Panc1 (cell line): ENCODE measurements around the gene RPL41. TPM values are rescaled to one million over a fixed set of nuclear protein-coding genes. Genes with fewer than 3 reads are reported as not detected.

ENCODE experiments used
- ATAC-seq: fragments of 200-7000 bp; cut with Tn5 transposase; 2 replicates; pipeline ENCODE4 v1.9.1; 2020; ENCODE audit warnings: mild to moderate bottlenecking, moderate library complexity
- BruUV-seq: library from RNA; stranded (reverse); fragments of 400-500 nt; replicated peaks from 2 replicates; lab custom pipeline; 2021; lab: Mats Ljungman, UMichigan
- CTCF ChIA-PET: fragments of 300-600 bp; sonication (Branson Sonifier 250); formaldehyde crosslinking; loops from one replicate; lab custom pipeline; 2022; ENCODE audit warnings: antibody characterized with exemption; lab: Charles Lee
- POLR2A ChIA-PET: fragments of 300-600 bp; sonication (Branson Sonifier 250); formaldehyde crosslinking; loops from one replicate; lab custom pipeline; 2022; ENCODE audit warnings: antibody characterized with exemption; lab: Charles Lee
- DNase-seq: peaks from one replicate; pipeline ENCODE4 v3.0.0-alpha.2; 2010; ENCODE audit warnings: low read depth, low spot score
- H3K27ac ChIP-seq: 2 replicates; pipeline ENCODE4 v1.5.1; 2011; ENCODE audit warnings: mild to moderate bottlenecking, low read length, inconsistent platforms
- H3K27me3 ChIP-seq: fragments of 200-500 bp; sonication (Bioruptor generic); 2 replicates; pipeline ENCODE4 v1.6.0; 2014; ENCODE audit warnings: low read length, inconsistent platforms; ENCODE audit not compliant: control insufficient read depth, insufficient read depth
- H3K36me3 ChIP-seq: fragments of 200-500 bp; sonication (Bioruptor generic); 2 replicates; pipeline ENCODE4 v1.5.1; 2014; ENCODE audit warnings: inconsistent platforms, mild to moderate bottlenecking, low read length, moderate library complexity; ENCODE audit not compliant: control insufficient read depth, insufficient read depth
- H3K4me1 ChIP-seq: 2 replicates; pipeline ENCODE4 v1.5.1; 2011; ENCODE audit warnings: inconsistent platforms, mild to moderate bottlenecking, low read length, moderate library complexity; ENCODE audit not compliant: control insufficient read depth, insufficient read depth
- H3K4me3 ChIP-seq, 2 experiments: 2 replicates each; pipeline ENCODE4 v1.5.1; 2011 to 2012; ENCODE audit warnings: low read depth in 2 of 2, low read length in 2 of 2, mild to moderate bottlenecking in 2 of 2, inconsistent platforms in 1 of 2, moderate library complexity in 1 of 2
- H3K9me3 ChIP-seq: fragments of 200-500 bp; sonication (Bioruptor generic); 2 replicates; pipeline ENCODE4 v1.5.1; 2014; ENCODE audit warnings: low read depth, mild to moderate bottlenecking, inconsistent platforms, low read length, moderate library complexity; ENCODE audit not compliant: control insufficient read depth, insufficient read depth
- CTCF ChIP-seq: fragments of 450-650 bp; IDR thresholded peaks from 2 replicates; pipeline ENCODE4 v1.5.1; 2017; ENCODE audit warnings: mild to moderate bottlenecking
- POLR2AphosphoS5 ChIP-seq: IDR thresholded peaks from 2 replicates; pipeline ENCODE4 v1.6.1; 2012; ENCODE audit warnings: mild to moderate bottlenecking, low read depth, low read length, moderate library complexity
- REST ChIP-seq, 2 experiments: IDR thresholded peaks; 2 replicates each; pipeline ENCODE4 v1.6.1; 2011 to 2012; ENCODE audit warnings: low read depth in 2 of 2, control low read depth in 1 of 2, low read length in 1 of 2, mild to moderate bottlenecking in 1 of 2, moderate library complexity in 1 of 2; ENCODE audit not compliant: insufficient read depth in 1 of 2
- SIN3A ChIP-seq: IDR thresholded peaks from 2 replicates; pipeline ENCODE4 v1.6.1; 2012; ENCODE audit warnings: low read depth, mild to moderate bottlenecking, low read length, moderate library complexity, borderline replicate concordance; ENCODE audit not compliant: insufficient read depth
- TCF7L2 ChIP-seq: IDR thresholded peaks from 2 replicates; pipeline ENCODE4 v1.6.1; 2011; ENCODE audit warnings: mild to moderate bottlenecking, low read depth, low read length, inconsistent platforms
- in situ Hi-C: cut with HindIII; loops from 2 replicates; pipeline ENCODE4 v1.10.0; 2016; ENCODE audit warnings: low sequenced_read_pairs, low pct_unique_long_range_greater_than_20kb
- intact Hi-C: fragments of 100-400 bp; cut with micrococcal nuclease; formaldehyde crosslinking; loops from one replicate; pipeline ENCODE4 v1.10.0; 2022; ENCODE audit not compliant: unreplicated experiment
- total RNA-seq: library from RNA; stranded (reverse); gene quantifications from one replicate; pipeline ENCODE4 v1.2.1, GENCODE V29; 2021; ENCODE audit not compliant: unreplicated experiment

The RPL41 gene
- total RNA-seq, 1 experiment from 2014 or later, result 2,264 TPM

GRCh38 chr12:56082382-56082781, 34.1 kb upstream of the RPL41 start:
- no peak for DNase-seq
- ChIA-PET CTCF (no interaction called here), POLR2A (no interaction called here)
- Histone ChIP-seq H3K27me3 (no peaks in the 10 kb centered on the region), H3K9me3 (no peaks in the 10 kb centered on the region), H3K36me3 (no peaks in the 10 kb centered on the region; the same call in 1 of the 2 replicates), H3K4me1 (peaks cover 6% of the 10 kb centered on the region), H3K27ac (no peak overlapping the region), H3K4me3 (no peak overlapping the region)
- in situ Hi-C loops (no loop called here), intact Hi-C loops (no loop called here)
- no peak for TF ChIP-seq REST (IDR thresholded peaks at IDR 0.05; ENCODE audit: insufficient read depth in 1 of 2, low read depth in 2 of 2, low read length in 1 of 2)
- no peak for TF ChIP-seq TCF7L2
- no TSS peak for BruUV-seq
- no peak for ATAC-seq

DNA sequence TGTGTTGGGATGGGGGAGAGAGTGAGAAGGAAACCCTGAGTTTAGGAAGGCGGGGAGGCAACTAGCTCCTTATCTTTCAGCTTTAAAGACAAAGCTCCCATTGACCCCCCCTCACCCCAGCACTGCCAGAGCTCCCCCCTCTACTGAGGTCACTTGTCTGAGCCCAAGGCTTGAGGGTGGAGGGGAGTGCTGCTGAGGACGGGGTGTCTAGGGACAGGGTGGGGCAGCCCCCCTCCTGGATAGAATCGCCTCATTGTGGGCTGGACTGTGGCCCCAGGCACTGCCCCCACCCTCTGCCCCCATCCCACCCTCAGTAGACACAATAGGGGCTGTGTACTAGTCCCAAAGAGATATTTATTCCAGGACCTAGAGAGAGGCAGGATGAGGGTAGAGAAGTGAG, 33.5 kb upstream of the RPL41 start:
- in situ Hi-C loops, result no loop called here
- no peaks in the 10 kb centered on the region for H3K27me3 ChIP-seq
- no peak overlapping the region for H3K27ac ChIP-seq
- ChIA-PET CTCF (no interaction called here), POLR2A (no interaction called here)
- TF ChIP-seq SIN3A (no peak), CTCF (no peak), REST (IDR thresholded peaks at IDR 0.05; ENCODE audit: insufficient read depth in 1 of 2, low read depth in 2 of 2, low read length in 1 of 2) (no peak), POLR2AphosphoS5 (no peak), TCF7L2 (no peak)
- H3K9me3 ChIP-seq, result no peaks in the 10 kb centered on the region
- H3K36me3 ChIP-seq, result no peaks in the 10 kb centered on the region; the same call in 1 of the 2 replicates
- no peak overlapping the region for H3K4me3 ChIP-seq
- no TSS peak for BruUV-seq
- peaks cover 6% of the 10 kb centered on the region for H3K4me1 ChIP-seq
- ATAC-seq (no peak), DNase-seq (no peak)
- intact Hi-C loops, result no loop called here
